H9 (cell line): ENCODE measurements around the gene DNAH8. TPM values are rescaled to one million over a fixed set of nuclear protein-coding genes. Genes with fewer than 3 reads are reported as not detected.

Experiments
- DNase-seq: peaks from one replicate; pipeline ENCODE4 v3.0.0-alpha.2; 2017
- H2AFZ ChIP-seq: one replicate; pipeline ENCODE4 v1.6.1; 2013; ENCODE audit warnings: mild to moderate bottlenecking, low read length, control low read depth, moderate library complexity
- H2AK5ac ChIP-seq: 2 replicates; pipeline ENCODE4 v1.6.1; 2013; ENCODE audit warnings: low read length, control low read depth, mixed read lengths; ENCODE audit not compliant: insufficient read length
- H2BK120ac ChIP-seq: one replicate; pipeline ENCODE4 v1.6.1; 2013; ENCODE audit warnings: low read depth, mild to moderate bottlenecking, low read length, control low read depth, inconsistent platforms; ENCODE audit not compliant: poor library complexity, severe bottlenecking
- H2BK12ac ChIP-seq: 2 replicates; pipeline ENCODE4 v1.6.1; 2013; ENCODE audit warnings: low read length, control low read depth, mixed read lengths, low read depth; ENCODE audit not compliant: insufficient read length
- H2BK15ac ChIP-seq: 2 replicates; pipeline ENCODE4 v1.6.1; 2013; ENCODE audit warnings: low read depth, low read length, control low read depth
- H2BK20ac ChIP-seq: one replicate; pipeline ENCODE4 v1.6.1; 2013; ENCODE audit warnings: low read depth, mild to moderate bottlenecking, low read length, control low read depth, inconsistent platforms; ENCODE audit not compliant: poor library complexity, severe bottlenecking
- H2BK5ac ChIP-seq: 2 replicates; pipeline ENCODE4 v1.6.1; 2013; ENCODE audit warnings: low read length, control low read depth, mixed read lengths; ENCODE audit not compliant: insufficient read length
- H3K14ac ChIP-seq: 2 replicates; pipeline ENCODE4 v1.6.1; 2013; ENCODE audit warnings: low read length, control low read depth; ENCODE audit not compliant: insufficient read depth
- H3K18ac ChIP-seq: 2 replicates; pipeline ENCODE4 v1.6.1; 2013; ENCODE audit warnings: low read depth, mild to moderate bottlenecking, mixed read lengths, low read length, control low read depth; ENCODE audit not compliant: insufficient read length
- H3K23ac ChIP-seq: 2 replicates; pipeline ENCODE4 v1.6.1; 2013; ENCODE audit warnings: low read length, control low read depth, mixed read lengths, low read depth; ENCODE audit not compliant: insufficient read length
- H3K23me2 ChIP-seq: 2 replicates; pipeline ENCODE4 v1.6.1; 2013; ENCODE audit warnings: low read depth, mild to moderate bottlenecking, mixed read lengths, low read length, control low read depth; ENCODE audit not compliant: insufficient read length, poor library complexity, severe bottlenecking
- H3K27ac ChIP-seq: 2 replicates; pipeline ENCODE4 v1.5.1; 2013; ENCODE audit warnings: low read length, control low read depth, mixed read lengths, low read depth; ENCODE audit not compliant: insufficient read length
- H3K27me3 ChIP-seq: 2 replicates; pipeline ENCODE4 v1.6.1; 2013; ENCODE audit warnings: low read length, control low read depth, inconsistent platforms; ENCODE audit not compliant: insufficient read depth
- H3K4ac ChIP-seq: 2 replicates; pipeline ENCODE4 v1.6.1; 2013; ENCODE audit warnings: low read depth, mild to moderate bottlenecking, control low read depth, inconsistent platforms, low read length, moderate library complexity
- H3K4me1 ChIP-seq: 2 replicates; pipeline ENCODE4 v1.6.1; 2013; ENCODE audit warnings: low read length, control low read depth, inconsistent platforms; ENCODE audit not compliant: insufficient read depth
- H3K4me2 ChIP-seq: 2 replicates; pipeline ENCODE4 v1.6.1; 2013; ENCODE audit warnings: low read length, control low read depth, mixed read lengths; ENCODE audit not compliant: insufficient read length, insufficient read depth
- H3K56ac ChIP-seq: 2 replicates; pipeline ENCODE4 v1.6.1; 2013; ENCODE audit warnings: low read depth, mild to moderate bottlenecking, mixed read lengths, low read length, control low read depth; ENCODE audit not compliant: insufficient read length
- H3K79me1 ChIP-seq: 2 replicates; pipeline ENCODE4 v1.6.1; 2013; ENCODE audit warnings: low read depth, mild to moderate bottlenecking, moderate library complexity, low read length, control low read depth, inconsistent platforms; ENCODE audit not compliant: insufficient read depth, poor library complexity, severe bottlenecking
- H3K79me2 ChIP-seq: 2 replicates; pipeline ENCODE4 v1.6.1; 2013; ENCODE audit warnings: low read length, control low read depth, inconsistent platforms; ENCODE audit not compliant: insufficient read depth
- H3K9ac ChIP-seq: 2 replicates; pipeline ENCODE4 v1.6.1; 2013; ENCODE audit warnings: low read length, control low read depth, mixed read lengths; ENCODE audit not compliant: insufficient read length; ENCODE audit errors: extremely low read depth
- H3K9me3 ChIP-seq: one replicate; pipeline ENCODE4 v1.6.1; 2013; ENCODE audit warnings: low read depth, low read length, inconsistent platforms; ENCODE audit not compliant: control insufficient read depth
- H3T11ph ChIP-seq: one replicate; pipeline ENCODE4 v1.6.1; 2013; ENCODE audit warnings: mild to moderate bottlenecking, low read length, control low read depth, inconsistent platforms
- H4K20me1 ChIP-seq: one replicate; pipeline ENCODE4 v1.6.1; 2013; ENCODE audit not compliant: control insufficient read depth, insufficient read length, insufficient read depth
- H4K5ac ChIP-seq: 2 replicates; pipeline ENCODE4 v1.6.1; 2013; ENCODE audit warnings: low read depth, mild to moderate bottlenecking, mixed read lengths, low read length, control low read depth; ENCODE audit not compliant: insufficient read length
- H4K8ac ChIP-seq: replicated peaks from 2 replicates; pipeline ENCODE4 v1.6.1; 2013; ENCODE audit warnings: low read length, control low read depth, mixed read lengths, low read depth; ENCODE audit not compliant: insufficient read length
- H4K91ac ChIP-seq: 2 replicates; pipeline ENCODE4 v1.6.1; 2013; ENCODE audit warnings: low read depth, mild to moderate bottlenecking, moderate library complexity, mixed read lengths, low read length, control low read depth; ENCODE audit not compliant: insufficient read length
- H3K27ac Mint-ChIP-seq, 3 experiments: 2 replicates in 2 of 3; 3 replicates in 1 of 3; pipeline ENCODE4 v1.8.0; 2020 to 2021; ENCODE audit warnings: mixed read lengths in 3 of 3, mild to moderate bottlenecking in 1 of 3, moderate library complexity in 1 of 3
- H3K27me3 Mint-ChIP-seq: 2 replicates; pipeline ENCODE4 v1.8.0; 2021; ENCODE audit warnings: low read depth, mild to moderate bottlenecking, moderate library complexity, mixed read lengths
- H3K36me3 Mint-ChIP-seq, 3 experiments: 2 replicates in 2 of 3; 3 replicates in 1 of 3; pipeline ENCODE4 v1.8.0; 2020 to 2021; ENCODE audit warnings: low read depth in 3 of 3, mixed read lengths in 3 of 3; ENCODE audit not compliant: insufficient read depth in 1 of 3
- H3K4me1 Mint-ChIP-seq, 2 experiments: 2 replicates each; pipeline ENCODE4 v1.8.0; 2020; ENCODE audit warnings: mixed read lengths in 2 of 2
- H3K4me3 Mint-ChIP-seq, 2 experiments: 2 replicates in 1 of 2; 3 replicates in 1 of 2; pipeline ENCODE4 v1.8.0; 2020 to 2021; ENCODE audit warnings: mild to moderate bottlenecking in 2 of 2, mixed read lengths in 2 of 2, moderate library complexity in 1 of 2
- H3K9me3 Mint-ChIP-seq, 2 experiments: 2 replicates in 1 of 2; 3 replicates in 1 of 2; pipeline ENCODE4 v1.8.0; 2020; ENCODE audit warnings: mild to moderate bottlenecking in 2 of 2, mixed read lengths in 2 of 2, moderate library complexity in 1 of 2
- CTCF ChIP-seq: fragments of 200-600 bp; sonication (generic); conservative IDR thresholded peaks from 3 replicates; pipeline ENCODE4 v1.8.0; 2021; ENCODE audit warnings: antibody characterized with exemption, mild to moderate bottlenecking
- WGBS: extraction: QIAGEN DNeasy Blood & Tissue Kit; methylation state at CpG from one replicate; pipeline ENCODE4 v1.1.7; 2013; ENCODE audit warnings: missing lambda C conversion rate, low lambda C conversion rate, mixed read lengths; ENCODE audit not compliant: insufficient read length; ENCODE audit errors: extremely low coverage; 5-methylcytosine and 5-hydroxymethylcytosine counted together
- total RNA-seq: library from RNA; stranded (reverse); gene quantifications from 2 replicates; pipeline ENCODE4 v1.2.1, GENCODE V29; 2021

The DNAH8 gene
- total RNA-seq, 1 experiment from 2014 or later, result not detected

- Mint-ChIP-seq H3K4me3 (no peak overlapping the region), H3K27me3 (peaks cover 18% of the 10 kb centered on the region), H3K4me1 (peaks cover 13 to 18% of the 10 kb centered on the region in 2 experiments), H3K36me3 (no peaks in the 10 kb centered on the region), H3K27ac (peak overlapping the region in 1 of 3 experiments; percentile 29; a peak in 2 of 7 replicates), H3K9me3 (no peaks in the 10 kb centered on the region)
- H3K4me2 ChIP-seq, result no peak overlapping the region
- H3K4ac ChIP-seq, result no peak overlapping the region
- no peak overlapping the region for H2BK12ac ChIP-seq
- H4K8ac ChIP-seq, result no peak overlapping the region
- H2BK120ac ChIP-seq, result no peak overlapping the region
- H3K79me1 ChIP-seq, result no peaks in the 10 kb centered on the region
- no peaks in the 10 kb centered on the region for H3K27me3 ChIP-seq
- peaks cover 2% of the 10 kb centered on the region; the same call in 1 of the 2 replicates for H3K4me1 ChIP-seq
- H3K14ac ChIP-seq, result no peak overlapping the region; the same call in 1 of the 2 replicates
- H2BK20ac ChIP-seq, result no peak overlapping the region
- H4K5ac ChIP-seq, result no peak overlapping the region
- H3K18ac ChIP-seq, result no peak overlapping the region
- H3K23me2 ChIP-seq, result no peaks in the 10 kb centered on the region
- no peak overlapping the region for H2AK5ac ChIP-seq
- no peaks in the 10 kb centered on the region for H4K20me1 ChIP-seq
- H2BK5ac ChIP-seq, result no peak overlapping the region
- H3K23ac ChIP-seq, result no peak overlapping the region
- H3T11ph ChIP-seq, result no peak overlapping the region
- H2BK15ac ChIP-seq, result no peak overlapping the region
- no peak overlapping the region for H2AFZ ChIP-seq
- no peak overlapping the region for H3K9ac ChIP-seq
- no peak overlapping the region for H3K56ac ChIP-seq
- no peak overlapping the region for H3K27ac ChIP-seq
- TF ChIP-seq CTCF, result no peak
- H3K79me2 ChIP-seq, result no peaks in the 10 kb centered on the region
- DNase-seq, result peak; percentile 14
- no peaks in the 10 kb centered on the region for H3K9me3 ChIP-seq
- no CpG with 5 or more reads among the region's 12 CpGs for WGBS
- H4K91ac ChIP-seq, result no peak overlapping the region
Observed at GRCh38 chr6:39075010-39075686, 360.0 kb downstream of the DNAH8 start.
